Measurements from ENCODE around the gene BANF2. TPM values are rescaled to one million over a fixed set of nuclear protein-coding genes. Genes with fewer than 3 reads are reported as not detected.
"Not testable (repeated sequence)": the region's sequence is repeated elsewhere in the genome, so short reads cannot be mapped to it uniquely, and the experiment has no call there.

The BANF2 gene
- total and polyA plus RNA-seq, 2 donors, result 0.14 to 0.25 TPM

DNA sequence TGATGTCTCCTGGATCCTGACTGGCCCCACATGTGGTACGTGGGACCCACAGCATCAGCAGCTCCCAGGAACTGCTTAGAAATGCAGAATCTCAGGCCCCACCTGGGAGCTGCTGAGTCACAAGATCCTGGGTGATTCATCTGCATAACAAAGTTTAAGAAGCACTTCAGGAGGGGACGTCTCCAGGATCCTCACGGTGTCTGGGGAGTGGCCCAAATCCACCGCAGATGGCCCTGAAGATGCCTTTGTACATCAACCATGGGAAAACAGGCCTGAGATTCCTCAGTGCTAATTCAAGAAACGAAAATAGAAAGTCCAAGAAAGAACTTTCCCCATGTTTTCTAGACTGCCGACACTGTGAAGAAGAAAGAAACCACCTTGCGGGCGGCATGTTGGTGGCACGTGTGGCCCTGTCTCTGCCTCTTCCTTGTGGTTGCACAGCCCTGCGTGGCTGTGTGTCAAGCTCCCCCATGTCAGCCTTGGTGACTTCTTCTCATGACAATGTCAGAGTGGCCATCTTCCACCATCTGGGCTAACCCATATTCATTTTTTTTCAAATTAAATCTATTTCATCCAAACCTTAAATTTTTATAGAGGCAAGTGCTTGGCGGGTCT is 43.8 kb upstream of the BANF2 start:
- Histone ChIP-seq H3K9me3 (ENCODE audit: control insufficient read depth in 2 of 2, insufficient read depth in 1 of 2, low read length in 1 of 2) (peaks cover 2 to 6% of the 10 kb centered on the region in 2 donors), H3K4me1 (ENCODE audit: control insufficient read depth in 2 of 2, insufficient read depth in 2 of 2, low read length in 2 of 2) (peaks cover 0 to 32% of the 10 kb centered on the region in 2 donors), H3K4me3 (ENCODE audit: low read length in 2 of 2) (no peak overlapping the region), H3K27me3 (ENCODE audit: control insufficient read depth in 2 of 2, insufficient read depth in 1 of 2, low read length in 1 of 2) (no peaks in the 10 kb centered on the region), H3K27ac (ENCODE audit: low read depth in 1 of 2, low read length in 1 of 2) (peak overlapping the region in 1 of 2 donors; percentile 24), H3K36me3 (ENCODE audit: control insufficient read depth in 2 of 2, insufficient read depth in 2 of 2, low read length in 1 of 2) (peaks cover 11 to 14% of the 10 kb centered on the region in 2 donors)
- peak in 1 of 9 donors; percentile 72 for DNase-seq (ENCODE audit: low read depth in 6 of 9, low spot score in 9 of 9)
- 92% methylated on average over 11 of the region's 11 CpGs for WGBS

- peaks cover 11 to 14% of the 10 kb centered on the region in 2 donors for H3K36me3 ChIP-seq (ENCODE audit: control insufficient read depth in 2 of 2, insufficient read depth in 2 of 2, low read length in 1 of 2)
- no peak for DNase-seq (ENCODE audit: low read depth in 6 of 9, low spot score in 9 of 9)
- no peak overlapping the region for H3K27ac ChIP-seq (ENCODE audit: low read depth in 1 of 2, low read length in 1 of 2)
- peaks cover 0 to 21% of the 10 kb centered on the region in 2 donors for H3K4me1 ChIP-seq (ENCODE audit: control insufficient read depth in 2 of 2, insufficient read depth in 2 of 2, low read length in 2 of 2)
- no peaks in the 10 kb centered on the region for H3K27me3 ChIP-seq (ENCODE audit: control insufficient read depth in 2 of 2, insufficient read depth in 1 of 2, low read length in 1 of 2)
- peaks cover 2 to 6% of the 10 kb centered on the region in 2 donors for H3K9me3 ChIP-seq (ENCODE audit: control insufficient read depth in 2 of 2, insufficient read depth in 1 of 2, low read length in 1 of 2)
- WGBS, result 94% methylated on average over 9 of the region's 9 CpGs
- H3K4me3 ChIP-seq (ENCODE audit: low read length in 2 of 2), result no peak overlapping the region
Measured at GRCh38 chr20:17657079-17657825, 42.5 kb upstream of the BANF2 start.

DNA sequence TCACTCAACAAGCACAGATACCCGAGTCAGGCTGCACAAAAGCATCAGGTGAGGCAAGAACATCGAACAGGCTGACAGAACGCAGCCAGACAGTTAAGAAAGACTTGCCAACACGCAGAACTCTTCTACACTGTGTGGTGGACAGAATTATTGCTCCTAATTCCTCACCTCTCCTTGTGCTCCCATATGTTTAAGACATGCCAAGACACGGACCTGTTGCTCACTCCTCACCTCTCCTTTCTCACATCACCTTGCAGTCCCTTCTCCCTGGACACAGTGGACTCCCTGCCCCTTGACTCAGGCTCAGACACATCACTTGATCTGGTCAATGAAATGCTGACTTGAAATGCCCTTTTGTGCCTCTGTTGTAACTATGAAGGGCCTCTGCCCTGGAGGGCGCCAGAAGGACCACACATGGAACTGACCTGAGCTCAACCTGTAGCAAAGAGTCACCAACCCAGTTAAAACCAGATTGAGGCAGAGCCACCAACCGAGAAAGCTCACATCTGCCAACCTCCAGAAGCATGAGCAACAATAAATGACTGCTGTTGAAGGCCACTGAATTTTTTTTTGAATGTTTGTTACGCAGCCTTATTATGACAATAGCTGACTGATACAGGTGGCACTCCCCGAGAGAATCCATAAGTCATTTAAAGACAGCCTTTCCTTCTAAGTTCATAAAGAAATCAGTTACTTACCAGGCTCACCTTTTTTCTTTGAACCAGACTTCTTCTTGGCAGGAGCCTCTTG is 41.7 kb upstream of the BANF2 start:
- H3K9me3 ChIP-seq (ENCODE audit: control insufficient read depth in 2 of 2, insufficient read depth in 1 of 2, low read length in 1 of 2), result peaks cover 2 to 6% of the 10 kb centered on the region in 2 donors
- H3K4me3 ChIP-seq (ENCODE audit: low read length in 2 of 2), result no peak overlapping the region
- WGBS, result 99% methylated on average over 9 of the region's 9 CpGs
- no peaks in the 10 kb centered on the region for H3K27me3 ChIP-seq (ENCODE audit: control insufficient read depth in 2 of 2, insufficient read depth in 1 of 2, low read length in 1 of 2)
- no peak for DNase-seq (ENCODE audit: low read depth in 6 of 9, low spot score in 9 of 9)
- H3K4me1 ChIP-seq (ENCODE audit: control insufficient read depth in 2 of 2, insufficient read depth in 2 of 2, low read length in 2 of 2), result peaks cover 0 to 20% of the 10 kb centered on the region in 2 donors
- H3K36me3 ChIP-seq (ENCODE audit: control insufficient read depth in 2 of 2, insufficient read depth in 2 of 2, low read length in 1 of 2), result peaks cover 11 to 14% of the 10 kb centered on the region in 2 donors
- no peak overlapping the region for H3K27ac ChIP-seq (ENCODE audit: low read depth in 1 of 2, low read length in 1 of 2)

DNA sequence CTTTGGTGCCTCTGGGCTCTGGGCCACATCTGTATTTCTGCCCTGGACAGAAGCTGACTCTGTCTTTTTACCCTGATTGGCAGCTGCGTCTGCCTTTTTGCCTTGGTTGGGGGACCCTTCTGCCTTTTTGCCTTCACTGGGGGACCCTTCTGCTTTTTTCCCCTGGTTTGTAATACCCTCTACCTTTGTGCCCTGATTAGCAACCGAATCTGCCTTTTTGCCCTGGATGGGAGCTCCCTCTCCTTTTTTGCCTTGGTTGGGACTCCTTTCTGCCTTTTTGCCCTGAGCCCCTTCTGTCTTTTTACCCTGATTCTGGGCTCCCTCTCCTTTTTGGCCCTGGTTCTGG is 41.1 kb upstream of the BANF2 start:
- Histone ChIP-seq H3K36me3 (ENCODE audit: control insufficient read depth in 2 of 2, insufficient read depth in 2 of 2, low read length in 1 of 2) (peaks cover 11 to 14% of the 10 kb centered on the region in 2 donors), H3K27me3 (ENCODE audit: control insufficient read depth in 2 of 2, insufficient read depth in 1 of 2, low read length in 1 of 2) (no peaks in the 10 kb centered on the region), H3K4me1 (ENCODE audit: control insufficient read depth in 2 of 2, insufficient read depth in 2 of 2, low read length in 2 of 2) (peaks cover 0 to 20% of the 10 kb centered on the region in 2 donors), H3K4me3 (ENCODE audit: low read length in 2 of 2) (no peak overlapping the region), H3K9me3 (ENCODE audit: control insufficient read depth in 2 of 2, insufficient read depth in 1 of 2, low read length in 1 of 2) (peaks cover 2 to 6% of the 10 kb centered on the region in 2 donors), H3K27ac (ENCODE audit: low read depth in 1 of 2, low read length in 1 of 2) (no peak overlapping the region)
- 99% methylated on average over 2 of the region's 2 CpGs for WGBS
- no peak for DNase-seq (ENCODE audit: low read depth in 6 of 9, low spot score in 9 of 9)

- Histone ChIP-seq H3K4me1 (ENCODE audit: control insufficient read depth in 2 of 2, insufficient read depth in 2 of 2, low read length in 2 of 2) (peaks cover 0 to 26% of the 10 kb centered on the region in 2 donors), H3K36me3 (ENCODE audit: control insufficient read depth in 2 of 2, insufficient read depth in 2 of 2, low read length in 1 of 2) (peaks cover 11% of the 10 kb centered on the region in 2 donors)
- WGBS, result 98% methylated on average over 7 of the region's 7 CpGs
- H3K27me3 ChIP-seq (ENCODE audit: control insufficient read depth in 2 of 2, insufficient read depth in 1 of 2, low read length in 1 of 2); H3K27ac ChIP-seq (ENCODE audit: low read depth in 1 of 2, low read length in 1 of 2); DNase-seq (ENCODE audit: low read depth in 6 of 9, low spot score in 9 of 9); H3K4me3 ChIP-seq (ENCODE audit: low read length in 2 of 2); H3K9me3 ChIP-seq (ENCODE audit: control insufficient read depth in 2 of 2, insufficient read depth in 1 of 2, low read length in 1 of 2): not testable (repeated sequence)
Measured at GRCh38 chr20:17659344-17659743, 40.4 kb upstream of the BANF2 start.

GRCh38 chr20:17659801-17660200 is 40.0 kb upstream of the BANF2 start:
- Histone ChIP-seq H3K9me3 (ENCODE audit: control insufficient read depth in 2 of 2, insufficient read depth in 1 of 2, low read length in 1 of 2) (peaks cover 2 to 6% of the 10 kb centered on the region in 2 donors), H3K27me3 (ENCODE audit: control insufficient read depth in 2 of 2, insufficient read depth in 1 of 2, low read length in 1 of 2) (no peaks in the 10 kb centered on the region), H3K4me1 (ENCODE audit: control insufficient read depth in 2 of 2, insufficient read depth in 2 of 2, low read length in 2 of 2) (peaks cover 0 to 29% of the 10 kb centered on the region in 2 donors), H3K36me3 (ENCODE audit: control insufficient read depth in 2 of 2, insufficient read depth in 2 of 2, low read length in 1 of 2) (peaks cover 11% of the 10 kb centered on the region in 2 donors), H3K27ac (ENCODE audit: low read depth in 1 of 2, low read length in 1 of 2) (no peak overlapping the region), H3K4me3 (ENCODE audit: low read length in 2 of 2) (no peak overlapping the region)
- DNase-seq (ENCODE audit: low read depth in 6 of 9, low spot score in 9 of 9), result no peak
- WGBS, result 98% methylated on average over 5 of the region's 5 CpGs

- H3K9me3 ChIP-seq (ENCODE audit: control insufficient read depth in 2 of 2, insufficient read depth in 1 of 2, low read length in 1 of 2), result peaks cover 2 to 6% of the 10 kb centered on the region in 2 donors
- DNase-seq (ENCODE audit: low read depth in 6 of 9, low spot score in 9 of 9), result no peak
- 95% methylated on average over 6 of the region's 6 CpGs for WGBS
- peaks cover 0 to 26% of the 10 kb centered on the region in 2 donors for H3K4me1 ChIP-seq (ENCODE audit: control insufficient read depth in 2 of 2, insufficient read depth in 2 of 2, low read length in 2 of 2)
- H3K27me3 ChIP-seq (ENCODE audit: control insufficient read depth in 2 of 2, insufficient read depth in 1 of 2, low read length in 1 of 2), result no peaks in the 10 kb centered on the region
- peaks cover 11% of the 10 kb centered on the region in 2 donors for H3K36me3 ChIP-seq (ENCODE audit: control insufficient read depth in 2 of 2, insufficient read depth in 2 of 2, low read length in 1 of 2)
- H3K27ac ChIP-seq (ENCODE audit: low read depth in 1 of 2, low read length in 1 of 2), result no peak overlapping the region
- no peak overlapping the region for H3K4me3 ChIP-seq (ENCODE audit: low read length in 2 of 2)
Measured at GRCh38 chr20:17660667-17661066, 39.1 kb upstream of the BANF2 start.

DNA sequence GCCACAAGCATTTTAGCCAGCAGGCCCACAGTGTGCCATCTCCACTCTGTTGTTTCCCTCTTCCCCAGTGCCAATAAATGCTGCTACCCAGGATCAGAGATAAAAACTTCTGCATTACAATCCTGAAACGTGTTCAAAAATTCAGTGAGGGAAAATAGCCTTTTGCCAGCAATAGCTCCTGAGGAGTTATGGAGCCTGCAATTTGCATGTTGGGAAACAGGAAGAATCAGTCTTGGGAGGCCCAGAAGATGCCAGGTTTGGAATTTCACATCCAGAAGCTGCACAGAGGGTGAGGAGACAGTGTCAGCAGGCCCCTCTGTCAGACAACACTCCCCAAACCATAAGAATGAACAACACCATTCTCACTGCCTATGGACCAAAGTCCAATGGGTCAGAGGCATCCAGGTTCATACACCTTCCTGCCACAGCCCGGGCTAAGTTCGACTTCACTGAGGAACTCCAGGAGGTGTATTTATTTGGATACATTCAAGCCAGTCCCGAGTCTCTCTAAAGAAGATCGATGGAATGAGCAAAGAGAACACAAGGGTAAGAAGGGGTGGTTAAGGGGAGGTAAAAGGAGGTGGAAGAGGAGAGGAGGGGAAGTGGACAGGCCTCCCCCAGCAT is 38.5 kb upstream of the BANF2 start:
- Histone ChIP-seq H3K27me3 (ENCODE audit: control insufficient read depth in 2 of 2, insufficient read depth in 1 of 2, low read length in 1 of 2) (no peaks in the 10 kb centered on the region), H3K36me3 (ENCODE audit: control insufficient read depth in 2 of 2, insufficient read depth in 2 of 2, low read length in 1 of 2) (peaks cover 11% of the 10 kb centered on the region in 2 donors), H3K27ac (ENCODE audit: low read depth in 1 of 2, low read length in 1 of 2) (no peak overlapping the region), H3K4me3 (ENCODE audit: low read length in 2 of 2) (no peak overlapping the region), H3K4me1 (ENCODE audit: control insufficient read depth in 2 of 2, insufficient read depth in 2 of 2, low read length in 2 of 2) (peaks cover 0 to 21% of the 10 kb centered on the region in 2 donors), H3K9me3 (ENCODE audit: control insufficient read depth in 2 of 2, insufficient read depth in 1 of 2, low read length in 1 of 2) (peaks cover 2 to 6% of the 10 kb centered on the region in 2 donors)
- no peak for DNase-seq (ENCODE audit: low read depth in 6 of 9, low spot score in 9 of 9)
- WGBS, result 97% methylated on average over 5 of the region's 5 CpGs

Measured in thymus (tissue), 11 donors.